Uterus (tissue), 4 donors: ENCODE data around the gene MANF. TPM values are rescaled to one million over a fixed set of nuclear protein-coding genes. Genes with fewer than 3 reads are reported as not detected.

Experiments used
- DNase-seq, 2 donors: peaks; one replicate each; pipeline ENCODE4 v3.0.0-alpha.2; 2019 to 2020
- H3K27ac ChIP-seq, 2 donors: fragments of 200-600 bp; sonication (generic); 1 replicate in 1 of 2; 2 replicates in 1 of 2; pipeline ENCODE4 v1.5.1; 2016 to 2018
- H3K27me3 ChIP-seq, 2 donors: fragments of 200-600 bp; sonication (generic); one replicate each; pipeline ENCODE4 v1.5.1; 2018 to 2019; ENCODE audit warnings: control low read depth in 1 of 2
- H3K36me3 ChIP-seq, 2 donors: fragments of 200-600 bp; sonication (generic); one replicate each; pipeline ENCODE4 v1.5.1; 2019; ENCODE audit warnings: control low read depth in 1 of 2
- H3K4me1 ChIP-seq, 2 donors: fragments of 200-600 bp; sonication (generic); one replicate each; pipeline ENCODE4 v1.5.1; 2018 to 2019; ENCODE audit warnings: control low read depth in 1 of 2
- H3K4me3 ChIP-seq, 2 donors: fragments of 200-600 bp; sonication (generic); 1 replicate in 1 of 2; 2 replicates in 1 of 2; pipeline ENCODE4 v1.5.1; 2018 to 2019; ENCODE audit warnings: mild to moderate bottlenecking in 1 of 2
- H3K9me3 ChIP-seq, 2 donors: fragments of 200-600 bp; sonication (generic); one replicate each; pipeline ENCODE4 v1.5.1; 2019; ENCODE audit warnings: control low read depth in 1 of 2
- POLR2A ChIP-seq, 2 donors: fragments of 450-650 bp; IDR thresholded peaks; one replicate each; pipeline ENCODE4 v1.6.1; 2016; ENCODE audit warnings: antibody characterized with exemption in 2 of 2, mild to moderate bottlenecking in 1 of 2, moderate library complexity in 1 of 2
- intact Hi-C: fragments of 100-400 bp; cut with DNase I; formaldehyde crosslinking; loops from one replicate; pipeline ENCODE4 v1.15.1; 2023; ENCODE audit warnings: low total_unique reads
- total RNA-seq, 4 donors: library from RNA; depleted of rRNA in 3 of 4; stranded (reverse); fragments of >200 nt in 3 of 4; gene quantifications; one replicate each; pipeline versions ENCODE4 v1.1.0 to v1.2.4, GENCODE V29; 2014 to 2023
- TF ChIP-seq, protein P1 (sequence below), 4 experiments: fragments of 200-600 bp in 2 of 4; fragments of 450-650 bp in 2 of 4; sonication (generic) in 2 of 4; IDR thresholded peaks; one replicate each; pipeline ENCODE4 v1.5.1; 2016 to 2019; ENCODE audit warnings: antibody characterized with exemption in 4 of 4, mild to moderate bottlenecking in 2 of 4, moderate library complexity in 1 of 4
- donor health status: DM: yes; HTN: yes; CAD: no.

Gene MANF
- total RNA-seq, 4 donors from 2014 or later = 14.7 to 60.6 (median 28.8) TPM

DNA sequence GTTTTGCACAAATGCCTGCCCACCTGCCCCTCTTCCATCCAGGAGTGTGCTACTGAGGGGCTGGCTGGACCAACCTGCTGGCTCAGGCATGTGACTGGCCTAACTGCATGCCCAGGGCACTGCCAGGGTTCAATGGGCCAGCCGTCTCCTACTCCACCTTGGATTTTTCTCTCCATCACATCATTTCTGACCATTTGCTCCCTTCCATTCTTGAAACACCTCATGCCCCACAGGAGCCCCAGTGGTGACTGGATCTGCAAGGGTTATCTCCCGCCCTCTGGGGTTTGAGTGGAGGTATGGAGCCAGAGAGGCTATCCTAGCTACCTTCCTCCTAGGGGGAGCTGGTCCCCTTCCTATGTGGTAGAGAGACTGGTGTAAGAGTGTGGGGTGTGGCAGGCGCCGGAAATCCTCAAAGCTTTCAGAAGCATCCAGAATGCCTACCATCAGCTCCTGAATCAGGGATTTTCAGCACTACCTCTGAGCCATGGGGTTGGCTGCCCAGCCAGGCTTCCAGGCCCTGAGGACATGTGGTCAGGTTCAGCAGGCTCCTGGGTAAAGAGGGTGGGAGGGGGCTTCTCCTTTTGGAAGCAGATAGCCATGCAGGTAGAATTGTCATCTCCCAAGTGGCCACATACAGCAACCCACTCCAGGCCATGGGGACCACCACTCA, 2.9 kb upstream of the MANF start:
- TF ChIP-seq, protein P1, sequence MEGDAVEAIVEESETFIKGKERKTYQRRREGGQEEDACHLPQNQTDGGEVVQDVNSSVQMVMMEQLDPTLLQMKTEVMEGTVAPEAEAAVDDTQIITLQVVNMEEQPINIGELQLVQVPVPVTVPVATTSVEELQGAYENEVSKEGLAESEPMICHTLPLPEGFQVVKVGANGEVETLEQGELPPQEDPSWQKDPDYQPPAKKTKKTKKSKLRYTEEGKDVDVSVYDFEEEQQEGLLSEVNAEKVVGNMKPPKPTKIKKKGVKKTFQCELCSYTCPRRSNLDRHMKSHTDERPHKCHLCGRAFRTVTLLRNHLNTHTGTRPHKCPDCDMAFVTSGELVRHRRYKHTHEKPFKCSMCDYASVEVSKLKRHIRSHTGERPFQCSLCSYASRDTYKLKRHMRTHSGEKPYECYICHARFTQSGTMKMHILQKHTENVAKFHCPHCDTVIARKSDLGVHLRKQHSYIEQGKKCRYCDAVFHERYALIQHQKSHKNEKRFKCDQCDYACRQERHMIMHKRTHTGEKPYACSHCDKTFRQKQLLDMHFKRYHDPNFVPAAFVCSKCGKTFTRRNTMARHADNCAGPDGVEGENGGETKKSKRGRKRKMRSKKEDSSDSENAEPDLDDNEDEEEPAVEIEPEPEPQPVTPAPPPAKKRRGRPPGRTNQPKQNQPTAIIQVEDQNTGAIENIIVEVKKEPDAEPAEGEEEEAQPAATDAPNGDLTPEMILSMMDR (IDR thresholded peaks at IDR 0.05) = no peak
- no peak for TF ChIP-seq POLR2A (IDR thresholded peaks at IDR 0.05)
- DNase-seq = no peak
- H3K36me3 ChIP-seq = no peaks in the 10 kb centered on the region
- no peak overlapping the region for H3K4me3 ChIP-seq
- peaks cover 4 to 8% of the 10 kb centered on the region in 2 donors for H3K4me1 ChIP-seq
- H3K9me3 ChIP-seq = no peaks in the 10 kb centered on the region
- intact Hi-C loops = no loop called here
- no peaks in the 10 kb centered on the region for H3K27me3 ChIP-seq
- no peak overlapping the region for H3K27ac ChIP-seq

- H3K27ac ChIP-seq = no peak overlapping the region
- no peak for TF ChIP-seq POLR2A (IDR thresholded peaks at IDR 0.05)
- TF ChIP-seq, protein P1 (IDR thresholded peaks at IDR 0.05) = no peak
- no peaks in the 10 kb centered on the region for H3K9me3 ChIP-seq
- peaks cover 4 to 8% of the 10 kb centered on the region in 2 donors for H3K4me1 ChIP-seq
- no peaks in the 10 kb centered on the region for H3K36me3 ChIP-seq
- intact Hi-C loops = no loop called here
- no peaks in the 10 kb centered on the region for H3K27me3 ChIP-seq
- no peak overlapping the region for H3K4me3 ChIP-seq
- DNase-seq = no peak
These were observed 2.0 kb upstream of the MANF start for GRCh38 chr3:51382947-51383578.

DNA sequence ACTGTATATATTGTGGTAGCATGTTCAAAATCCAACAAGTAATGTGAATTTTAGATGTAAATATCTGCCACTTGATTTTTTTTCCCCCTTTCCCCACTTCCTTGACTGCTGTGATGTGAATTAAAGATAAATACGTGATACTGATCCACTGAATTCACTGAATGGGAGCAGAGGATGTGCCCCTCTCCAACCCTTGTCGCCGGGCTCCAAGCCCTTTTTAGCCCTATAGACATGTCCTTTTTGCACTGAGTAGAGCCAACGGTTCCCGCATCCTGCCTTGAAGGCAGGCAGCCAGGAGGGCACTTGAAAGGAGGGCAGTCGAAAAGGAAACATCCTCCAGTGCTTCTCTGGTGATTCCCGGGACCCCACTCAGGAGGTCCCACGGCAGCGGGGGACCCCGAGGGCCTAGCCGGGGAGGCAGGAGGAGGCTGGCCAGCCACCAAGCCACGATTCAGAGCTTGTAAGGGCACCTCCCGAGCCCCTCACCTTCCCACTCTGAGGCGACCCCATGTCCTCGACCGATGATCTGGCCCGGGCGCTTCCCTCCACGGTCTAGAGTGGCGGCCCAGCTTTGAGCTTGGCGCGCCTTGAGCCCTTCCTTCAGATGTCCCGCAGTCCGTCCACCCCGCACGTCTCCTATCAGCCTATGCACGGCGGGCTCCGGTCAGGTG, 901 bp upstream of the MANF start:
- peak in 1 of 2 donors; percentile 28 for DNase-seq
- peaks cover 4 to 8% of the 10 kb centered on the region in 2 donors for H3K4me1 ChIP-seq
- H3K36me3 ChIP-seq = no peaks in the 10 kb centered on the region
- intact Hi-C loops = no loop called here
- H3K4me3 ChIP-seq = peak overlapping the region; percentile 78 to 96
- peak overlapping the region; percentile 89 to 96 for H3K27ac ChIP-seq
- TF ChIP-seq, protein P1 (IDR thresholded peaks at IDR 0.05) = no peak
- TF ChIP-seq POLR2A (IDR thresholded peaks at IDR 0.05) = no peak
- no peaks in the 10 kb centered on the region for H3K27me3 ChIP-seq
- H3K9me3 ChIP-seq = no peaks in the 10 kb centered on the region

DNA sequence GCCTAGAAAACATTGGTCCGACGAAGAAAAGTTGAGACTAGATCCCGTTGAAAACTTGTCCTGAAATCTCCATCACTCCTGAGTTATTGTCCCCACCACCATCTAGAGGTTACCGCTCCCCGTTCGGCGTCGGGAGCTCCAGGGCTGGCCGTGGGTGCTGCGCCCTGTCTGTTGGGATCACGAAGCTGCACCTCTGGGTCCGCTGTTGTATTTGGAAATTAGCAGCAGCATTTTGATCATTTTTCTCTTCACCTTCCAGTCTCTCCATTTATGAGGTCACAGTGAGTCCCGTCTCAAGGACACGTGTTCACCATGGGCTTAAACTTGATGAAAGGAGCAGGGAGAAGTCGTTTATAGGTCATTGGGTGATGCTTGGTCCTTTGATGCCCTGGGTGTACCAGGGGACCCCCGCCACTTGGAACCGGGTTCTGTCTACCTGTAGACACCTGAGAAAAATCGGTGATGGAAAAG, 565 bp downstream of the MANF start:
- intact Hi-C loops = no loop called here
- H3K27ac ChIP-seq = peak overlapping the region; percentile 91 to 96
- TF ChIP-seq POLR2A (IDR thresholded peaks at IDR 0.05) = no peak
- TF ChIP-seq, protein P1 (IDR thresholded peaks at IDR 0.05) = no peak
- H3K36me3 ChIP-seq = no peaks in the 10 kb centered on the region
- peak overlapping the region; percentile 78 to 96 for H3K4me3 ChIP-seq
- no peaks in the 10 kb centered on the region for H3K9me3 ChIP-seq
- DNase-seq = no peak
- no peaks in the 10 kb centered on the region for H3K27me3 ChIP-seq
- H3K4me1 ChIP-seq = peaks cover 8 to 9% of the 10 kb centered on the region in 2 donors
